Ishikawa (cell line): ENCODE measurements around the gene XPO6.

Source experiments
- CEBPB ChIP-seq: IDR thresholded peaks from 2 replicates; pipeline ENCODE4 v1.6.1; 2012
- CREB1 ChIP-seq: IDR thresholded peaks from 2 replicates; pipeline ENCODE4 v1.6.1; 2012; ENCODE audit warnings: low read depth
- EGR1 ChIP-seq: IDR thresholded peaks from 2 replicates; pipeline ENCODE4 v1.6.1; 2012
- EP300 ChIP-seq: IDR thresholded peaks from 2 replicates; pipeline ENCODE4 v1.6.1; 2012; ENCODE audit warnings: borderline replicate concordance
- FOXM1 ChIP-seq: IDR thresholded peaks from 2 replicates; pipeline ENCODE4 v1.6.1; 2012; ENCODE audit warnings: low read depth, borderline replicate concordance
- NFIC ChIP-seq: IDR thresholded peaks from 2 replicates; pipeline ENCODE4 v1.6.1; 2012
- RAD21 ChIP-seq: IDR thresholded peaks from 2 replicates; pipeline ENCODE4 v1.6.1; 2012; ENCODE audit warnings: low read depth
- TAF1 ChIP-seq: IDR thresholded peaks from 2 replicates; pipeline ENCODE4 v1.6.1; 2012; ENCODE audit warnings: low read depth, mild to moderate bottlenecking
- TCF12 ChIP-seq: IDR thresholded peaks from 2 replicates; pipeline ENCODE4 v1.6.1; 2012; ENCODE audit warnings: low read depth
- TEAD4 ChIP-seq: IDR thresholded peaks from 2 replicates; pipeline ENCODE4 v1.6.1; 2012
- YY1 ChIP-seq: IDR thresholded peaks from 2 replicates; pipeline ENCODE4 v1.6.1; 2012; ENCODE audit warnings: low read depth
- TF ChIP-seq, protein P1 (sequence below): IDR thresholded peaks from 2 replicates; pipeline ENCODE4 v1.6.1; 2012
- TF ChIP-seq, protein P2 (sequence below): IDR thresholded peaks from 2 replicates; pipeline ENCODE4 v1.6.1; 2012; ENCODE audit warnings: low read depth, mild to moderate bottlenecking
- TF ChIP-seq, protein P3 (sequence below): IDR thresholded peaks from 2 replicates; pipeline ENCODE4 v1.6.1; 2012

DNA sequence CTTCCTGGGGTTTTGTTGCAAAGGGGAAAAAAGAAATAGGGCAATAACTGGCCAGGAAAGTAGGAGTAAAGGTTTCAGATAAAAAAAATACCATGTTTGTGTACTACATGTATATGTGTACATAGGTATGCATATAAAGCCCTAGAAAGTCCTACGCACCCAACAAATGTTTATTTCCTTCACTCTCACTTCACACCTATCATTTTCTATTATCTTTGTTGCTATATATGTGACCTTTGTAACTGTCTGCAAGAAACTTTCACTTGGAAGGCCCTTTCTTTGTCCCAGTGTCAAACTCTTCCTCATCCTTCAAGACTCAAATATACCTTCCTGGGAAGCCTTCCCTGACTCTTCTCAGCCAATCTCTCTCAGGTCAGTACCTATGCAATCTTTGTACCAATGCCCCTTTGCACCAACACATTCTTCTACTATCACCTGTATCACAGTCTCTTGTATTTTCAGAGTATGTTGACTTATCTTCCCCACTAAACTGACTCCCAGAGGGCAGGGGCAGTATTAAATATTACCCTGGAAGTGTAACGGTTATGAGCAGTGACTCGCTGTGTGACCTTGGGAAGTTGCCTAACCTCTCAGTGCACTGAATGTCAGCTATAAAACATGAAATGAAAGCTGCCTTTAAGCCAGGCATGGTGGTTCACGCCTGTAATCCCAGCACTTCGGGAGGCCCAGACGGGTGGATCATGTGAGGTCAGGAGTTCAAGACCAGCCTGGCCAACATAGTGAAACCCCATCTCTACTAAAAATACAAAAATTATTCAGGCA, 6.5 kb downstream of the XPO6 start:
- TF ChIP-seq TCF12 (no peak), TAF1 (no peak), CREB1 (no peak), RAD21 (no peak), CEBPB (no peak), EP300 (no peak), EGR1 (no peak), YY1 (no peak), FOXM1 (no peak), NFIC (no peak), TEAD4 (no peak)
- TF ChIP-seq, protein P1, sequence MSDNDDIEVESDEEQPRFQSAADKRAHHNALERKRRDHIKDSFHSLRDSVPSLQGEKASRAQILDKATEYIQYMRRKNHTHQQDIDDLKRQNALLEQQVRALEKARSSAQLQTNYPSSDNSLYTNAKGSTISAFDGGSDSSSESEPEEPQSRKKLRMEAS = no peak
- TF ChIP-seq, protein P2, sequence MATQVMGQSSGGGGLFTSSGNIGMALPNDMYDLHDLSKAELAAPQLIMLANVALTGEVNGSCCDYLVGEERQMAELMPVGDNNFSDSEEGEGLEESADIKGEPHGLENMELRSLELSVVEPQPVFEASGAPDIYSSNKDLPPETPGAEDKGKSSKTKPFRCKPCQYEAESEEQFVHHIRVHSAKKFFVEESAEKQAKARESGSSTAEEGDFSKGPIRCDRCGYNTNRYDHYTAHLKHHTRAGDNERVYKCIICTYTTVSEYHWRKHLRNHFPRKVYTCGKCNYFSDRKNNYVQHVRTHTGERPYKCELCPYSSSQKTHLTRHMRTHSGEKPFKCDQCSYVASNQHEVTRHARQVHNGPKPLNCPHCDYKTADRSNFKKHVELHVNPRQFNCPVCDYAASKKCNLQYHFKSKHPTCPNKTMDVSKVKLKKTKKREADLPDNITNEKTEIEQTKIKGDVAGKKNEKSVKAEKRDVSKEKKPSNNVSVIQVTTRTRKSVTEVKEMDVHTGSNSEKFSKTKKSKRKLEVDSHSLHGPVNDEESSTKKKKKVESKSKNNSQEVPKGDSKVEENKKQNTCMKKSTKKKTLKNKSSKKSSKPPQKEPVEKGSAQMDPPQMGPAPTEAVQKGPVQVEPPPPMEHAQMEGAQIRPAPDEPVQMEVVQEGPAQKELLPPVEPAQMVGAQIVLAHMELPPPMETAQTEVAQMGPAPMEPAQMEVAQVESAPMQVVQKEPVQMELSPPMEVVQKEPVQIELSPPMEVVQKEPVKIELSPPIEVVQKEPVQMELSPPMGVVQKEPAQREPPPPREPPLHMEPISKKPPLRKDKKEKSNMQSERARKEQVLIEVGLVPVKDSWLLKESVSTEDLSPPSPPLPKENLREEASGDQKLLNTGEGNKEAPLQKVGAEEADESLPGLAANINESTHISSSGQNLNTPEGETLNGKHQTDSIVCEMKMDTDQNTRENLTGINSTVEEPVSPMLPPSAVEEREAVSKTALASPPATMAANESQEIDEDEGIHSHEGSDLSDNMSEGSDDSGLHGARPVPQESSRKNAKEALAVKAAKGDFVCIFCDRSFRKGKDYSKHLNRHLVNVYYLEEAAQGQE = no peak
- TF ChIP-seq, protein P3, sequence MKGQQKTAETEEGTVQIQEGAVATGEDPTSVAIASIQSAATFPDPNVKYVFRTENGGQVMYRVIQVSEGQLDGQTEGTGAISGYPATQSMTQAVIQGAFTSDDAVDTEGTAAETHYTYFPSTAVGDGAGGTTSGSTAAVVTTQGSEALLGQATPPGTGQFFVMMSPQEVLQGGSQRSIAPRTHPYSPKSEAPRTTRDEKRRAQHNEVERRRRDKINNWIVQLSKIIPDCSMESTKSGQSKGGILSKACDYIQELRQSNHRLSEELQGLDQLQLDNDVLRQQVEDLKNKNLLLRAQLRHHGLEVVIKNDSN = no peak
